Measurements from ENCODE around the gene GPS1.

DNA sequence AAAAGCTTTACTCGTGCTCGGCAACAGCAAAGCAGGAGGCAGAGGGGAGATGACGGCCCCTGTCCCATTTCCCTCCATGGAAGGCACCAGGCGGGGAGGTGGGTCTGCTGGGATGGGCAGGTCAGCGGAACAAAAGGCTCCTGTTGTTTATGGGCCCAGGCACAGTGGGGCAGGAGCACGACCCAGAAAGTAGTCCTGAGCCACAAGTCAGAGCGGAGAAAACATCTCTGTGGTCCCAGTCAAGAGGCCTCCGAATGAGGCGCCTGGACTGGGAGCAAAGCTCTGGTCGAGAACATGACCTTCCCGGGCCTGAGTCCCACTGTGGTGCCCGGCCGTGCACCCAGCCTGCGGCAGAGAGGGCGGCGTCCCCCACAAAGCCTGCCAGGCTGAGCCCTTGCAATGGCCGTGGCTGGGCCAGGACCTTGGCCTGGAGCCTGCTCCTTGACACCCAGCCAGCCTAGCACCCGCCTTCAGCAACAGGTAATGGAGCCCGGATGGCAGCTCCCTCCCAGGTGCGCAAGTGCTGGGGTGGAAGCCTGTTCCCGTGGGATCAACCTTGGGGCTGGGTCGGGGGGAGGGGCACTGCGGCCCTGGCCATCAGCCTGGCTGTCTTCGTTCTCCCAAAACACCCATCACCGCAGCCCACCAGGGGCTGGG, 3.7 kb upstream of the GPS1 start:
- TF ChIP-seq, protein P1, sequence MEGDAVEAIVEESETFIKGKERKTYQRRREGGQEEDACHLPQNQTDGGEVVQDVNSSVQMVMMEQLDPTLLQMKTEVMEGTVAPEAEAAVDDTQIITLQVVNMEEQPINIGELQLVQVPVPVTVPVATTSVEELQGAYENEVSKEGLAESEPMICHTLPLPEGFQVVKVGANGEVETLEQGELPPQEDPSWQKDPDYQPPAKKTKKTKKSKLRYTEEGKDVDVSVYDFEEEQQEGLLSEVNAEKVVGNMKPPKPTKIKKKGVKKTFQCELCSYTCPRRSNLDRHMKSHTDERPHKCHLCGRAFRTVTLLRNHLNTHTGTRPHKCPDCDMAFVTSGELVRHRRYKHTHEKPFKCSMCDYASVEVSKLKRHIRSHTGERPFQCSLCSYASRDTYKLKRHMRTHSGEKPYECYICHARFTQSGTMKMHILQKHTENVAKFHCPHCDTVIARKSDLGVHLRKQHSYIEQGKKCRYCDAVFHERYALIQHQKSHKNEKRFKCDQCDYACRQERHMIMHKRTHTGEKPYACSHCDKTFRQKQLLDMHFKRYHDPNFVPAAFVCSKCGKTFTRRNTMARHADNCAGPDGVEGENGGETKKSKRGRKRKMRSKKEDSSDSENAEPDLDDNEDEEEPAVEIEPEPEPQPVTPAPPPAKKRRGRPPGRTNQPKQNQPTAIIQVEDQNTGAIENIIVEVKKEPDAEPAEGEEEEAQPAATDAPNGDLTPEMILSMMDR (IDR thresholded peaks at IDR 0.05; ENCODE audit: poor library complexity): no peak
- TF ChIP-seq EZH2 (IDR thresholded peaks at IDR 0.05; ENCODE audit: borderline replicate concordance): no peak
